Activated gamma-delta T cell (primary cell): Measurements from ENCODE around the gene ADCY7.

Experiments used
- DNase-seq: peaks from one replicate; lab custom pipeline; 2025; lab: John Stamatoyannopoulos, UW

The ADCY7 gene

GRCh38 chr16:50267651-50268050 lies 1.3 kb downstream of the ADCY7 start:
- no peak for DNase-seq

- DNase-seq: no peak
These were observed 2.0 kb downstream of the ADCY7 start for GRCh38 chr16:50268352-50268751.

- DNase-seq: no peak
These were observed 2.8 kb downstream of the ADCY7 start for GRCh38 chr16:50269061-50269705.

DNA sequence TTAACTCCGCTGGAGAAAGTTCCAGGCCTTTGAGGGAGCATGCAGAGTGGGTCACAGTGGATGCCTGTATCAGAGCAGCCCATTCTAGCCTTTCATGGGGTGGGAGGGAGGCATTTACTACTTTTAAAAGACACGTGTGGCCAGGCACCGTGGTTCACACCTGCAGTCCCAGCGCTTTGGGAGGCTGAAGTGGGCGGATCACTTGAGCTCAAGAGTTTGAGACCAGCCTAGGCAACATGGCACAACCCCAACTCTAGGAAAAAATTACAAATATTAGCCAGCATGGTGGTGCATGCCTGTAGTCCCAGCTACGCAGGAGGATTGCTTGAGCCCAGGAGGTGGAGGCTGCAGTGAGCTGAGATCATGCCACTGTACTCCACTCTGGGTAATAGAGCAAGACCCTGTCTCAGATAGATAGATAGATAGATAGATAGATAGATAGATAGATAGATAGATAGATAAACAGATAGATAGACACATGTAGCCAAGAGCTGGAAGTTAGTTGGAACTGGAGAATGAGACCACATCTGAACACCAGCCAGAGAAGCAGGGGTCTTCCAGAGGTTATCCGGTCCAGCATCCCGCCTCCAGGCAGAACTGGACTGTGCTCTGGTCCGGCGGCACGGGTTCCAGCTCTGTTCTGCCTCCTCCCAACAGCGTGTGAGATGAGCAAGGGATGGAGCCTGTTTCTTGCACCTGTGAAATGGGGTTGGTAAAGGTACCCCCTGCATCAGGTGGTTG lies 3.6 kb downstream of the ADCY7 start:
- no peak for DNase-seq

- DNase-seq: no peak
These were observed 4.3 kb downstream of the ADCY7 start for GRCh38 chr16:50270510-50271147.

- no peak for DNase-seq
These were observed 5.0 kb downstream of the ADCY7 start for GRCh38 chr16:50271148-50272041.

- no peak for DNase-seq
These were observed 5.8 kb downstream of the ADCY7 start for GRCh38 chr16:50272111-50272571.

DNA sequence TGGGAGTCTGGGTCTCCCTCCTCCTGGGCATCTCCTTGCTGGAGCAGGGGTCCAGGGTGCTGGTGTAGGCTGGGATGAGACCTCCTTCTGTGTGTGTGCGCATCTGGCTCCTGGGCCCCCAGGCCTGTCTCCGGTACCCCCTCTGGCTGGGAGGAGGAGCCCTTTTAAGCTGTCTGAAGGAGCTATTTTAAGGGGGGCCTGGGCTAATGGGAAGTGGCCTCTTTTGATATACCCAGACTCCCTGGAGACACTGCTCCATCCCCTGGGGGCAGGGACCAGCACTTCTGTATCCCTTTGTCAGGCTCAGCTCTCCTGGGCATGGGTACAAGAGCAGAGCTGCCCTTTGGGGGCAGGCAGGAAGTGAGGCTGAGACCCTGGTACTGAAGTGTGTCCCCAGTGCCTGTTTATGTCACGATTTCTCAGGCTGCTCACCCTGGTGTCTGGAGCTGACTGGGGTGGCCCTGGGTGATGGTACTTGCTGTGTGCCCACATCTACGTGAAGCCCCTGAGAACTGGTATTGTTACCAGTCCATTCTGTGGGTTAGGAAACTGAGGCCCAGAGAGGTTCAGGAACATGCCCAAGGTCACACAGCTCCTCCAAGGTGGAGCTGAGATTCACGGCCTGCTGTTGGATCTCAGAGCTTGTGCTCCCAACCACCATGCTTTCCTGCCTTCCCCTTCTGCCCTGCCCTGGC lies 6.5 kb downstream of the ADCY7 start:
- no peak for DNase-seq

- no peak for DNase-seq
These were observed 7.0 kb downstream of the ADCY7 start for GRCh38 chr16:50273382-50273690.

DNA sequence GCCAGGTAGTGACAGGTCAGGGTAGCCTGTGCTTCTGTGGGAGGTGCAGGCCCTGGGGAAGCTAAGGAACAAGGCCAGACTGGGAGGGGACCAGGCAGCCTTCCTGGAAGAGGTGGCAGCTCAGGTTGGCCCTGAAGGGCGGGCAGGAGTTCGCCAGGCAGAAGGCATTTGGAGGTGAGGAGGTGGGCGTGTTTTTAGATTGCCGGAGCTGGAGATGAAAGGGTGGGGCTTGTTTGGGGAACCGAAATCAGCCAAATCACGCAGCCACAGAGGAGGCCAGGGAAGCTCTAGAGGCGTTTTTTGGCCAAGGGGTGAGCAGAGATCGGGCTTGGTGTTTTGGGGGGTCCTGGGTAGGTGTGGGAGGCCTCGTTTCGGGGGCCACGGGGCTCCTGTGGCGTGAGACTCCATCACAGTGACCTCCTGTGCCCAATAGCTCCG lies 7.6 kb downstream of the ADCY7 start:
- no peak for DNase-seq

- no peak for DNase-seq
These were observed 8.2 kb downstream of the ADCY7 start for GRCh38 chr16:50274326-50275097.

- no peak for DNase-seq
These were observed 8.7 kb downstream of the ADCY7 start for GRCh38 chr16:50275098-50275415.

- no peak for DNase-seq
These were observed 9.3 kb downstream of the ADCY7 start for GRCh38 chr16:50275428-50276325.

DNA sequence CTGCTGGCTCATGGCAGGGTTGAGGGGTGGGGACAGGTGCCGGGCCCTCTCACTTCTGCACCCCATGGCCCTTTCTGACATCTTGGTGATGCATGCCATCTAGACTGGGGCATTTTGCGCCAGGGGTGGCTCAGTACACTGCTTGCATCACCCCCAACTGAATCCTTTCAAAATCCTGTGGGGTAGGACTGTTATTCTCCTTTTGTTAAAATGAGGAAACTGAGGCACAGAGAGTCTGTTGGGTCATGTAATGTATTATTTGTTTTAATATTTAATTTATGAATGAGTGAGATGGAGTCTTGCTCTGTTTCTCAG lies 9.9 kb downstream of the ADCY7 start:
- DNase-seq: no peak

DNA sequence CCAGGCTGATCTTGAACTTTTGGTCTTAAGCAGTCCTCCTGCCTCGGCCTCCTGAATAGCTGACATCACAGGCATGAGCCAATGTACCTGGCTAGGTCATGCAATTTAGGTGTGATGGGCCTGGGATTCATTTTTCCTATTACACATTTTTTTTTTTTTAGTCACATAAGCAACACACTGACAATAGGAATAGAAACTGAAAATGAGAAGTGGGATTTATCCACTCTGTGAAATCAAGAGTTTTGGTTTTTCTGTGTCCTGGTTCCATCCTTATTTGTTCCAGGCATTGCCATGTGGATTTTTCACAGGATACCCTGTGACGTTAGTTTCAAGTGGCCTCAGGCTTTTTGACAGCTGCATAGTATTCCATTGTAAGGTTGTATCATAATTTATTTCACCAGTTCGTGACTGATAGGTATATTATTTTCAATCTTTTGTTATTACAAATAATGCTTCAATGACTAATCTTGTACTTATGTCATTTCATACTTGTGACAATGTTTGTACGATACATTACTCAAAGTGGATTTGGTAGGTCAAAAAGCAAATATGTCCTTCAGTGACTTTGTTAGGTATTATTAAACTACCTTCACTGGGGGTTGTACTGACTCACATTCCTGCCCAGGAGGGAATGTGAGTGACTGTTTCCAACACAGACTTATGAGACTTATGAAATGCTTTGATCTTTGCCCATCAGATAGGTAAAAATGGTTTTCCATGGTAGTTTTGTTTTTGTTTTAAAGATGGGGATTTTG lies 10.6 kb downstream of the ADCY7 start:
- DNase-seq: no peak

GRCh38 chr16:50278251-50278650 lies 11.9 kb downstream of the ADCY7 start:
- no peak for DNase-seq

- DNase-seq: no peak
These were observed 13.1 kb downstream of the ADCY7 start for GRCh38 chr16:50279504-50279865.

- no peak for DNase-seq
These were observed 14.6 kb downstream of the ADCY7 start for GRCh38 chr16:50280932-50281331.

DNA sequence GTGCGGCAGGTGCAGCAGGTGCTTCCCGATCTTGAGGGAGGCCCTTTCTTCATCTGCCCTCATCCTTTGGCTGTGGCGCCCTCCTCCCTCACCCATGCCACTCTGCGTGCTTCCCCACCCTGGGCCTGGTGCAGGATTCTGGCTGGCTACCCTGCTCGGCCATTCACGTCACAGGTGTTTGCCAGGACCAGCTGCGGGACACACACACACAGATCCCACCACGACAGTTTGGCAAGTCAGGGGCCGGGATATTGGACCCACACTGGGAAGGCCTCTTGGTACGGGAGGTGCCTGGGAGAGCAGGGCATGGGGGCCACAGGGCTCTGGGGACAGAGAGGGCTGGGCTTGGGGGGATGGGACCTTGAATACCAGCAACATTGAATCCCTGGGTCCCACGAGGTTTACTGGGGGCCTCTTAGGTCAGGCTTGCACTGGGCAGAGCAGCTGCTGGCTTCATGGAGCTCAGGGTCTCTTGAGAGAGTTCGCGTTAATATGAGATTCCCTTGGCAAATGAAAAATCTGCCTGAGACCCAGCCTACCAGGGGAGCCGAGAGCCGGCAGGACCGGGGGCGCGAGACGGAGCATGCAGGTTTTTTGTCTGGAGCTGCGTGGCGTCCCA lies 15.1 kb downstream of the ADCY7 start:
- no peak for DNase-seq
